Stimulated activated CD8-positive, alpha-beta memory T cell treated with anti-CD3 and anti-CD28 coated beads, Interleukin-12 subunit alpha, Interleukin-12 subunit beta, amount 100 ng/mL, for 24 hours (primary cell): ENCODE data around the gene RIPPLY1.

ENCODE experiments used
- DNase-seq: peaks from one replicate; pipeline ENCODE4 v3.0.0-alpha.2; 2020; ENCODE audit errors: extremely low read depth

The RIPPLY1 gene

GRCh38 chrX:106903291-106903824 lies at the start of gene RIPPLY1:
Gene RIPPLY1 (minus strand): TSS chrX:106903341. CDS start chrX:106903287, 54 bp downstream.
- no peak for DNase-seq

GRCh38 chrX:106952538-106952937 lies 49.4 kb upstream of the RIPPLY1 start:
- DNase-seq, result no peak

- DNase-seq, result no peak
Observed at GRCh38 chrX:106952089-106952488, 48.9 kb upstream of the RIPPLY1 start.

DNA sequence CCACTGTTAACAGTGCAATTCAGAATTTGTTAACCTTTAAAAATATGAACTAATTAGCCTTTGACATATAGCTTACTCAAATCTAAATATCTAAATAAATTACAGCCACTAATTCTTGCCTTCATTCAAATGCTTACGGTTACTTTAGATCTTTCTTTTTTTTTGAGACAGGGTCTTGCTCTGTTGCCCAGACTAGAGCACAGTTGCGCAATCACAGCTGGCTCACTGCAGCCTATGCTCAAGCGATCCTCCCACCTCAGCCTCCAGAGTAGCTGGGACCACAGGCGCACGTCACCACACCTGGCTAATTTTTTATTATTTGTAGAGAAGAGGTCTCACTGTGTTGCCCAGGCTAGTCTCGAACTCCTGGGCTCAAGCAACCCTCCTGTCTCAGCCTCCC lies 48.1 kb upstream of the RIPPLY1 start:
- no peak for DNase-seq

DNA sequence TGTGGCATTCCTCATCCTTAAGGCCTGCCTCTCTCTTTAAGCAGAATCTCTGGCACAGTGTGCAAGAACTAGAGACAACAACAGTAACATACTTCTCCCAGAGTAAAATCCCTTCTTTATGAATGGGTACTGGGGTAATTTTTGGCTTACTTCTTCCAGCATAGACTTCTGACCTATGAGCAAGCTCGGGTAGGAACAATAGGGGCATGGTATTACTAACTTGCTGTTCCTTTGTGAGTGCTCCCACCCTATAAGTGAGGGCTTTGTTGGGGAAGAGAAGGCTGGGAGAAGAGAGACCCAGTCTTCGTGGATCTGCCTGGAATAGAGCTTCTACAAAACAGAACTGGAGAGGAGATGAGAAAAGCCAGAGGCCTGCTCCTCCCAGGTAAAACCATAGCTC lies 47.2 kb upstream of the RIPPLY1 start:
- no peak for DNase-seq

- no peak for DNase-seq
Observed at GRCh38 chrX:106949366-106949765, 46.2 kb upstream of the RIPPLY1 start.

DNA sequence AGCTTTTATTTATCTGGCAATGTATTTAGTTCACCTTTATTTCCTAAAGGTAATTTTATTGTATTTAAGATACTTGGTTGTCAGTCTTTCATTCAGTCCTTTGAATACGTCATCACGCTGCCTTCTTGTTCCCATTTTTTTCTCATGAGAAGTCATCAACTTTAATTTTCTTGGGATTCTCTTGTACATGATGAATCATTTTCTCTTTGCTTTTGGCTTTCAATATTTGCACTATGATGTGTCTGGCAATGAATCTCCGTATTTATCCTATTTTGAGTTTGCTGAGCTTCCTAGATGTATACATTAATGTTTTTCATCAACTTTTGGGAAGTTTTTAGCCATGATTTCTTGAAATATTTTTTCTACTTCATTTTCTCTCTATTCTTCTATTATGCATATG lies 45.5 kb upstream of the RIPPLY1 start:
- DNase-seq, result no peak

DNA sequence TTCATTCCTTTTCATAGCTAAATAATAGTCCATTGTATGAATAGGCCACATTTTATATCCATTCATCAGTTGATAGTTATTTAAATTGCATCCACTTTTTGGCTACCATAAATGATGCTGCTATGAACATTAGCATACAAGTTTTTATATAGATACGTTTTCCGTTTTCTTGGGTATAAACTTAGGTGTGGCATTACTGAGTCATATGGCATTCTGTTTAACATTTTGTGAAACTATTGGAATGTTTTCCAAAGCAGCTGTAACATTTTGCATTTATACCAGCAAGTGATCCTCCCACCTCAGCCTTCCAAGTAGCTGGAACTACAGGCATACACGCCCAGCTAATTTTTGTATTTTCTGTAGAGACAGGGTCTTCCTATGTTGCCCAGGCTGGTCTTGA lies 43.3 kb upstream of the RIPPLY1 start:
- DNase-seq, result no peak

DNA sequence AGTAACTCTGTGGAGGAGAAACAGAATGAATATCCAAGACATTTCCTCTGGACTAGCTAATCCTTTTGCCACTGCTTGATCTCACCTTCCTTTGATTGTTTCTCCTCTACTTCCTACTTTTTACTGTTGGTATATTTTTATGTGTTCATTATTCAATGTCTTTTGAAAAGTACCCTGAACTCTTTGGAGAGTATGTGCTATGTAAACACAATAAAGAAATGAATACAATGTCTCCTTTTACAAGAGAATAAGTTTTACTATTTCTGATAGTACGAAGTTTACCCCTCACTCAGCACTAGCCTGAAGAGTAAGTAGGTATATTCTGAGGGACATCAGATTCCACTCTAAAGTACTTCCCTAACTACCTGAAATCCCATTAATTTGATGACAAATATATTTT lies 36.9 kb upstream of the RIPPLY1 start:
- DNase-seq, result no peak

DNA sequence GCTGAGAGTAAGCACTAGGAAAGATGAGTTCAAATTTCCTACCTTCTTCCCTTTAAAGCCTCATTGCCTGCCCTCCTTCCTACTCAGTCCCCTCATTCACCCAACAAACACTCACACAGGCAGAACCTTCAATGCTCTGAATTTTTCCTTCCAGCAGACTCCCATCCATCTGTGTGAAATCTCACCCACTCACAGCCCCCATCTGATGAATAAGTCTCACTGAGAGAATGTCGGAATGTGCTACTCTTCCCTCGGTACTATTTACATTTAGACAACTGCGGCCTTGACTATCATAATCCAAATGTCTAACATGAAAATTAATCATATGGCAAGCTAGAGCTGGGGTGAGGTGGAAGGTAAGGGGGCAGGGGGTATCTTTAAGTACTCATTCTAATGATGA lies 36.4 kb upstream of the RIPPLY1 start:
- no peak for DNase-seq

GRCh38 chrX:106936246-106936645 lies 33.1 kb upstream of the RIPPLY1 start:
- DNase-seq, result no peak

- DNase-seq, result no peak
Observed at GRCh38 chrX:106935175-106935574, 32.0 kb upstream of the RIPPLY1 start.

DNA sequence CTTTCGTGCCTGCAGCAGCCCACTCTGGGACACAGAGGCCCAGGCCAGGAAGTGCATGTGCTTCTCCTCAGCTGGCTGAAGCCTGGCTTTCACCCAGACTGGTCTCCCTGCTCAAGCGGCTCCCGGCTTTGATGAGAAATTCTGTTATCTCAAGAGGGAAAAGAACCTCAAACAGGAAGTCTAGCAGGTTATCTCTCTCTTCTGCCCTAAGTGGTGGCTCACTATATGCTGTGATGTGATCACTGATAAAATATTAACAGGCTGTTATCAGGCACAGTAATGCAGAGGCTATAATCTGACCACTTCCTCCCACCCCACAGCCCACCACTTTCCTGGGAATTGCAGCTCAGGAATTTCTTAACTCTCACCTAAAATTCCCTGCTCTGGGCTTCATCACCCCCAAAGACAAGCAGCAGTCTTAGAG lies 30.4 kb upstream of the RIPPLY1 start:
- no peak for DNase-seq

DNA sequence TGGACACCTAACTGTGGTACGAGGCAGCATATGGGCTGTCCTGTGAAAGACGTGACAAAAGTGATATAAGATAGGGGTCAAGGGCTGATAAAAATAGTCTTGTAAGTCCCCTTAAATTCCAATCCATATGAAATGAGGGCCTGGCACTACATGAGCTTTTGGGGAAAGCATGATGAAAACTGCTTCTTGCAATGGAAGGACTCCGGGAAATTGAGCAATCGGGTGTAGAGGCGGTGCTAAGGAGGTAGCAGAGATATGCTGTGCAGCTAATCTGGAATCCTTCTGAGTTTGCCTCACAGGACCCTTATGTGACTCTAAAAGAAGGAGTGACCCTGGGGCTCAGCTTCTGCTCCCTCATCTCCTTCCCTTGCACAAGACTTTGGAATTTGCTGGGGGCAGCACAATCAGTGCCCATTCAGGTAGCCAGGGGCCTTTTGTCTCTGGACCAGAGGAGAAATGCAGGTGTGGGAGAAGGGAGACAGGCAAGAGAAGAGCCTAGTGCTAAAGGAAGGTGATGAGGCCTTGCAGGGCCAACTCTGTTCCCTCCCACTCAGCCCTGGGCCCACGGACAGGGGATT lies 29.9 kb upstream of the RIPPLY1 start:
- no peak for DNase-seq

- DNase-seq, result no peak
Observed at GRCh38 chrX:106932492-106932923, 29.4 kb upstream of the RIPPLY1 start.

DNA sequence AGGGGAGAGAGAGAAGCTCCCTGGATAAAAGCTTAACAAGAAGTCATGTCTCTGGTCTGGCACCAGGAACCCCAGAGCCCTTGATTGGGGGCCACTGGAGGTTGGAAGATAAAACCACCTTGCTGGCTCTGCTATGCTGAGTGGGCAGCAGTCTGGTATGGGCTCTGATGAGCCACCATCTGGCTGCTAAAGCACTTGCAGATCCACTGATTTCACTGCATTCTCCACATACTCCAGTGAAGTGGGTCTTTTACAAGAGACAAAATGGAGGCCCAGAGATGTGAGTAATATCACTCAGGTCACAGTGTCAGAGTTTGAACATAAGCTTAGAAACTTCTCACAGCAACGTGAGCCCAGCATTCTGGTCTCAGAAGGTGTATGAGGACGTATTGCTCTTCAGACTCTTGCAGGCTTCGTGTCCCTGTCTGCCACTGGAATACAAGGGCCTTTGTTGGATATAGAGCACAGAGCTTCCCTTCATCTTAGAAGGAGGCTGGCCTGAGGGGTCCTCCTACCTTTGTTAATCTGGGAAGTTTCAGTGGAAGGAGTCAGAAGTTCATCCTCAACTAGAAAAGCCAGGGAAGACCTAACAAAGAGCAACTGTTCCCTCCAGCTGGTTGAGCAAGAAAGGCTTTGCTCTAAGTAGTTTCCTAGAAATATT lies 28.8 kb upstream of the RIPPLY1 start:
- DNase-seq, result no peak

DNA sequence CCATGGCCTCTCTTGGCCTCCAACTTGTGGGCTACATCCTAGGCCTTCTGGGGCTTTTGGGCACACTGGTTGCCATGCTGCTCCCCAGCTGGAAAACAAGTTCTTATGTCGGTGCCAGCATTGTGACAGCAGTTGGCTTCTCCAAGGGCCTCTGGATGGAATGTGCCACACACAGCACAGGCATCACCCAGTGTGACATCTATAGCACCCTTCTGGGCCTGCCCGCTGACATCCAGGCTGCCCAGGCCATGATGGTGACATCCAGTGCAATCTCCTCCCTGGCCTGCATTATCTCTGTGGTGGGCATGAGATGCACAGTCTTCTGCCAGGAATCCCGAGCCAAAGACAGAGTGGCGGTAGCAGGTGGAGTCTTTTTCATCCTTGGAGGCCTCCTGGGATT lies 25.1 kb upstream of the RIPPLY1 start:
- no peak for DNase-seq

DNA sequence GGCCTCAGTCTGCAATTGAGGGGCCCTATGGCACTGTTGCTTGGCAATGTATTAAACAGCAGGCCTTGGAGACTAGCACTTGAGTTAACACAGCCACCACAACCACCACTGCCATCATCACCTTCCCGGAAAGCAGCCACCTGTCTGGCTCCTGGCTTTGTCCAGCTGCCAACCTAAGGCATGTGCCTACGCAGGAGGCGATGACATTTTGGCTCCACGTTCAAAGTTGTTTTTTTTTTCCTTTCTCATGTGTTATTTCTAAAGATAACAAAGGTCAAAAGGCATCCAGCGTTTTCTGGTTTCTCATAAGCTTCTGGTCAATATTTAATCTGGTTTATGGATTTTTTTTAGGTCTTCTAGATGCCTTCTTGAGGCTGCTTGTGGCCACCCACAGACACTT lies 24.6 kb upstream of the RIPPLY1 start:
- DNase-seq, result no peak

DNA sequence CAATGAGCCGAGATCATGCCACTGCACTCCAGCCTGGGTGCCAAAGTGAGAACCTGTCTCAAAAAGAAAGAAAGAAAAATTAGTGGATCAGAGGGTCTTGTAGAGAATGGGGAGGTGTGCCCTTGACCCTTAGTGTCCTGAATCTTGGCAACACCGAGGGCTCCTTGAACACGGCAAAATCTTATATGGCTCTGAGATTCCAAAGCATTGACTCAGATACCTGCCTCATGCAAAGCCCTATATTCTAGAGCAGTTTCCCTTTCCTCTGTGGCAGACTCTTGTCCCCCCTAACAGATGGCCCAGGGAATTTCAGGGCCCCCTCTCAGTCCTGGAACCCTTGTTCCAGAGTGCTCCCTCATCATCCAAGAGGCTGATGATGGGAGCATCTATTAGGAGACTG lies 23.9 kb upstream of the RIPPLY1 start:
- DNase-seq, result no peak

DNA sequence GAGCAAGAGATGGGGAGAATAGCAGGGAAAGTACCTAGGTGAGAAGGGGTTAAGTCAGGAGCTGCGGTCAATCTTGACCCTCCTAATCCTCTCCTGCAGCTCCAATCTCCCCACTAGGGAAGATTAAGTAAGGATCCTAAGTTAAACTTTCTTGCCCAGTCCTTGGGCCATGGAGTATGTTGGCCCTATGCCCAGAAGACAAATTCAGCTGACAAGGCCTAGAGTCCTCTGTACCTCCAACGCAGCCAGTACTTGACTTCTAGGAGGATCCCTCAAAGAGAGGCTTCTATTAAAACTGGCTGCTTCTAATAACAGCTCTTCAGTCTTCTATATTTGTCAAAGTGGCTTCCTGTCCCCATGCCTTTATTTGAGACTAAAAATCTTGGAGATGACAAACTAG lies 18.5 kb upstream of the RIPPLY1 start:
- no peak for DNase-seq

- DNase-seq, result no peak
Observed at GRCh38 chrX:106919932-106920452, 16.9 kb upstream of the RIPPLY1 start, which contains the start of gene CLDN2. Gene CLDN2 (plus strand): TSS chrX:106920402. CDS start chrX:106928229, 7,827 bp downstream.

DNA sequence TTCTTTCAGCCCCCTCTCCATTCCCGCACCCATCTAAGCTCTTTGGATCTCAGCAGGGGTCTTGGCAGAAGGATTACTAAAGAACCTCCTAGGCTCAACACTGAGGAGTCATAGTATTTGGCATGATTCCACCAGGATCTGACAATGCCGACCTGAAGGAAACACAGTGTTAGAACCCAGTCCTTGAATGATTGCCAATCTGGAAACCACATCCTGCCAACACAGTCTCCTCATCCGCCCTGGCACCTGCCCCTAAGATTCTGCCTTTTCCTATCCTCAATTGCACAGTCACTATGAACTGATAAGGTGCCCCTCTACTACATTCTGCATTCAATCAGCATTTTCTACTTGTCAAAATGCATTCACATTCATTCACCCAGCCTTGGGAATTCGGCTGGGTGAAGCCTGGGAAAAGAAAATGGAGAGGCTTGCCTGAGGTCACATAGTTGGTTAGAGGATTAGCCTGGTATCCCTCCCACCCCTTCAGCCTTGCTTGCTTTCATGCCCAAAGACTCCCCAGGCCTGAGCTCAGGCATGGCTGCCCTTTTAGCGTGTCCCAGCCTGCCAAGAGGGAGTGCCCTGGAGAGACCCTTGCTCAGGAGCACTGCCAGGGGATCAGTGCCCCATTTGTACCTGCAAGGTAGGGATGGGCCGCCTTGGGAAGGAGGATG lies 14.8 kb upstream of the RIPPLY1 start:
- DNase-seq, result no peak

- DNase-seq, result no peak
Observed at GRCh38 chrX:106912864-106913263, 9.7 kb upstream of the RIPPLY1 start.
